Prostate gland (tissue), 2 donors: Measurements from ENCODE around the gene DLG2.

Experiments used
- CTCF ChIP-seq, 4 experiments: fragments of 200-600 bp in 2 of 4; fragments of 450-650 bp in 2 of 4; sonication (generic) in 2 of 4; IDR thresholded peaks; 1 replicate in 3 of 4; 2 replicates in 1 of 4; pipeline ENCODE4 v1.5.1; 2016 to 2019; ENCODE audit warnings: antibody characterized with exemption in 4 of 4, mild to moderate bottlenecking in 2 of 4, moderate library complexity in 2 of 4
- POLR2A ChIP-seq: fragments of 450-650 bp; IDR thresholded peaks from one replicate; pipeline ENCODE4 v1.6.1; 2016; ENCODE audit warnings: antibody characterized with exemption, mild to moderate bottlenecking
- POLR2AphosphoS5 ChIP-seq: sonication (generic); formaldehyde crosslinking; IDR thresholded peaks from one replicate; pipeline ENCODE4 v1.6.1; 2017; ENCODE audit warnings: antibody characterized with exemption

DNA sequence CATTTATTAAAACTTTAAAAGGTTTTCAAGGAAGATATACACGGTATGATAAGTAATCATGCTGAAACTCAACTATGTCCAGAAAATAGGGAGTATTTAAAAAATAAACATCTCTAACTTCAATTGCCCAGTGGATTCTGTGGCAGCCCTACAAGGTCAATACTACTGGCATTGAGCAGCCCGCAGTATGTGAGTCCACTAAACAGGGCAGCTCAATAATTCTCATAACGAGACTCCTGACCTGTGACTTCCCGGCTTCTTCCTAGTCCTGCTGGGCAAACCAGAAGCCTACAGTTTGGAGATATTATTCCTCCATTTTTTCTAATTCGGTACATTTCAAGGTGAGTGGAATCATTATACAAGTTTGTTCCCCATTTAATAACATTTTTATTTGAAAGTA lies 1760.5 kb downstream of the DLG2 start:
- TF ChIP-seq CTCF (IDR thresholded peaks at IDR 0.05) (no peak), POLR2A (no peak), POLR2AphosphoS5 (no peak)
